ENCODE data around the gene WDR88. TPM values are rescaled to one million over a fixed set of nuclear protein-coding genes. Genes with fewer than 3 reads are reported as not detected.

Gene WDR88
- total RNA-seq, 2 donors from 2014 or later, result not detected

DNA sequence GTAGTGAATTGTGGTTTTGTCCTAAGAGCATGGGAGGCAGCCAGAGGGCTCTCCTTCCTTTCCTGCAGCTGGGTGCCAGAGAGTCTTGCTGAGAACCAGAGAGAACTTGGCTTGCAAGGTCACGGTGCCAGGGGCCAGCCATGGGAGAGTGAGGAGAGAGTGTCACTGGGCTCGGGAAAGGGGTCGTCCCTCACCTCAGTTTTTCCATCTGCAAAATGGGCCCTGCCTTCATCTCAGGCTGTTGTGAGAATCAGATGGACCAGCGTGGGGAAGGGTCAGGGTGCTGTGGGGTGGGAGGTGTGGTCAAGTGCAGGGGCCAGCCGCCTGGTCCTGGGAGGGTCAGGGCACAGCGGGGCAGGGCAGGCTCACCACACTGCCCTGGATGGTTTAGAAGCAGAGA is 69.6 kb downstream of the WDR88 start:
- H3K4me3 Mint-ChIP-seq, result no peak overlapping the region
- WGBS, 2 experiments (ENCODE audit: insufficient coverage in 1 of 2, insufficient read length in 1 of 2), result 88% methylated on average over 3 to 6 of the region's 6 CpGs
- Histone ChIP-seq H3K9ac (ENCODE audit: extremely low read depth, low read length, poor library complexity, severe bottlenecking) (no peak overlapping the region), H3K36me3 (ENCODE audit: control insufficient read depth, insufficient read depth, low read length) (peaks cover 5% of the 10 kb centered on the region), H3K4me3 (ENCODE audit: low read length) (no peak overlapping the region), H3K27me3 (ENCODE audit: control insufficient read depth, insufficient read depth, low read length, poor library complexity, severe bottlenecking) (no peaks in the 10 kb centered on the region), H3K9me3 (ENCODE audit: control insufficient read depth, low read length) (no peaks in the 10 kb centered on the region), H3K4me1 (ENCODE audit: control insufficient read depth, insufficient read depth, low read length) (no peaks in the 10 kb centered on the region), H3K27ac (ENCODE audit: low read depth, low read length) (no peak overlapping the region)
- no peaks in the 10 kb centered on the region for H3K4me1 Mint-ChIP-seq
- no peak for DNase-seq
- TF ChIP-seq, protein P1, sequence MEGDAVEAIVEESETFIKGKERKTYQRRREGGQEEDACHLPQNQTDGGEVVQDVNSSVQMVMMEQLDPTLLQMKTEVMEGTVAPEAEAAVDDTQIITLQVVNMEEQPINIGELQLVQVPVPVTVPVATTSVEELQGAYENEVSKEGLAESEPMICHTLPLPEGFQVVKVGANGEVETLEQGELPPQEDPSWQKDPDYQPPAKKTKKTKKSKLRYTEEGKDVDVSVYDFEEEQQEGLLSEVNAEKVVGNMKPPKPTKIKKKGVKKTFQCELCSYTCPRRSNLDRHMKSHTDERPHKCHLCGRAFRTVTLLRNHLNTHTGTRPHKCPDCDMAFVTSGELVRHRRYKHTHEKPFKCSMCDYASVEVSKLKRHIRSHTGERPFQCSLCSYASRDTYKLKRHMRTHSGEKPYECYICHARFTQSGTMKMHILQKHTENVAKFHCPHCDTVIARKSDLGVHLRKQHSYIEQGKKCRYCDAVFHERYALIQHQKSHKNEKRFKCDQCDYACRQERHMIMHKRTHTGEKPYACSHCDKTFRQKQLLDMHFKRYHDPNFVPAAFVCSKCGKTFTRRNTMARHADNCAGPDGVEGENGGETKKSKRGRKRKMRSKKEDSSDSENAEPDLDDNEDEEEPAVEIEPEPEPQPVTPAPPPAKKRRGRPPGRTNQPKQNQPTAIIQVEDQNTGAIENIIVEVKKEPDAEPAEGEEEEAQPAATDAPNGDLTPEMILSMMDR (conservative IDR thresholded peaks at IDR 0.05), result no peak
- H3K27me3 Mint-ChIP-seq (ENCODE audit: insufficient read depth), result no peaks in the 10 kb centered on the region
- H3K36me3 Mint-ChIP-seq (ENCODE audit: low read depth), result peaks cover 21% of the 10 kb centered on the region
- no peak overlapping the region for H3K27ac Mint-ChIP-seq
- H3K9me3 Mint-ChIP-seq, result no peaks in the 10 kb centered on the region

DNA sequence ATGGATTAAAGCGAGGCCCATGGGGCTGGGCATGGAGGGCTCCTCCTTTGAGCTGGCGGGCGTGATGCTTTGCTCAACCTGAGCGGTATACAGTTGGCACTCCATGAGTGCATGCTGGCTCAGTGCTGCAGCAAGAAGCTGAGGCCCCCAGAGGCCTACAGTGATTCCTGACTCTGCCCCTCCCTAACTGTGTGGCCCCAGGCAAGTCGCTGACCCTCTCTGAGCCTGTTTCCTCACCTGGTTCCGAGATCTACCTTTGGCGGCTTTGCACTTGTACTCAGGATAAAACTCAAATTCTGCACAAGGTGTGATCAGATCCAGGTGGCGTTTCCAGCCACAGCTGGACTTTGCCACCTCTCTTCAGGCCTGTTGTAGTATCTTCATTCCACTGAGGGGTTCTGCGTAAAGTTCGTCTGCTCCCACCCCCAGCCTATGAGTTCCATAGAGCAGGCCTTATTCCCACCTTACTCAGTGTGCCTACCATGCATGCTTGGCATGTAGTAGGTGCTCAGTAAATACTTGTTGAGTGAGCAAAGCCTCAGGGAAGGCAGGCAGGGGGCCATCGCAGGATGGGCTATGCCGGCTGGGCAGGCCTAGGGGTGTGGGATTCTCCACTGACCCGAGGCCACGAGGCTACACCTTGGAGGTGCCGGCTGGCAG is 70.1 kb downstream of the WDR88 start:
- Histone ChIP-seq H3K4me3 (ENCODE audit: low read length) (no peak overlapping the region), H3K9ac (ENCODE audit: extremely low read depth, low read length, poor library complexity, severe bottlenecking) (no peak overlapping the region), H3K27me3 (ENCODE audit: control insufficient read depth, insufficient read depth, low read length, poor library complexity, severe bottlenecking) (no peaks in the 10 kb centered on the region), H3K9me3 (ENCODE audit: control insufficient read depth, low read length) (no peaks in the 10 kb centered on the region), H3K27ac (ENCODE audit: low read depth, low read length) (no peak overlapping the region), H3K36me3 (ENCODE audit: control insufficient read depth, insufficient read depth, low read length) (peaks cover 5% of the 10 kb centered on the region), H3K4me1 (ENCODE audit: control insufficient read depth, insufficient read depth, low read length) (no peaks in the 10 kb centered on the region)
- H3K27ac Mint-ChIP-seq, result no peak overlapping the region
- H3K4me1 Mint-ChIP-seq, result no peaks in the 10 kb centered on the region
- DNase-seq, result no peak
- no peaks in the 10 kb centered on the region for H3K9me3 Mint-ChIP-seq
- peaks cover 17% of the 10 kb centered on the region for H3K36me3 Mint-ChIP-seq (ENCODE audit: low read depth)
- no peak overlapping the region for H3K4me3 Mint-ChIP-seq
- WGBS, 2 experiments (ENCODE audit: insufficient coverage in 1 of 2, insufficient read length in 1 of 2), result 96 to 97% methylated on average over 10 to 15 of the region's 15 CpGs
- no peaks in the 10 kb centered on the region for H3K27me3 Mint-ChIP-seq (ENCODE audit: insufficient read depth)
- TF ChIP-seq, protein P1 (conservative IDR thresholded peaks at IDR 0.05), result no peak

DNA sequence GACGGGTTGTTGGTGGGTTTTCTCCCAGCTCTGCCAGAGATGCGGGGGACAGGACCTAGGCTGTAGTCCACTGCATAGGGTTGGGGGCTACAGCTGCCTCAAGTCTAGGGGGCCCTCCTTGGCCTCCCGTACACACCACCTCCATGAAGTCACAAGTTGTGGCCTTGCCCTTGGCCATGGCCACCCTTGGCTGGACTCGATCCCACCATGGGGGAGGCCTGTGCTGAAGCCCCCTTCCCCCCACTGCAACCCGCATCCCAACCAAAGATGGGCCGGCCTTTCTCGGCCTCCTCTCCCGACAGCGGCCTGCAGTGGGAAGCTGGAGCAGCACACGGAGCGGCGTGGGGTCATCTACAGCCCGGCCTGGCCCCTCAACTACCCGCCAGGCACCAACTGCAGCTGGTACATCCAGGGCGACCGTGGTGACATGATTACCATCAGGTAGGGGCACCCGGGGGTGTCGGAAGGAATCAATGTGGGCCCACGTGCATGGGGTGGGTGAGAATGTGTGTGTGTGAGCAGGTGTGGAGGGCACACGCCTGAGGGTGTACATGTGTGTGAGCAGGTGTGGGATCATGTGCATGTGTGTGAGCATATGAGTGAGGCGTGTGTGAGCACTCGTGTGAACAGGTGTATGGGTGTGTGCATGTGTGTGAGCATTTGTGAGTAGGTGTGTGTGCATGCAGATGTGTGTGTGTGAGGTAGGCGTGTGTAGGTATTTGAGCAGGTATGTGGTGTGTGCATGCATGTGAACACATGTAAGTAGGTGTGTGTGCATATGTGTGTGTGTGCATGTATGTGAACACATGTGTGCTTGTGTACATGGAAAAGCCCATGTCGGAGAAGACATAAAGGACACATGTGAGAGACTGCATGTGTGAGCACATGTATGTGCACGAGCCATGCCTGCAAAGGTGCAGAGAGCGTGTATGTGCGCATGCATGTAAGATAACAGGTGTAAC is 70.9 kb downstream of the WDR88 start:
- Histone ChIP-seq H3K4me1 (ENCODE audit: control insufficient read depth, insufficient read depth, low read length) (no peaks in the 10 kb centered on the region), H3K9ac (ENCODE audit: extremely low read depth, low read length, poor library complexity, severe bottlenecking) (no peak overlapping the region), H3K36me3 (ENCODE audit: control insufficient read depth, insufficient read depth, low read length) (peaks cover 5% of the 10 kb centered on the region), H3K4me3 (ENCODE audit: low read length) (no peak overlapping the region), H3K27me3 (ENCODE audit: control insufficient read depth, insufficient read depth, low read length, poor library complexity, severe bottlenecking) (no peaks in the 10 kb centered on the region), H3K9me3 (ENCODE audit: control insufficient read depth, low read length) (no peaks in the 10 kb centered on the region), H3K27ac (ENCODE audit: low read depth, low read length) (no peak overlapping the region)
- H3K27me3 Mint-ChIP-seq (ENCODE audit: insufficient read depth), result no peaks in the 10 kb centered on the region
- TF ChIP-seq, protein P1 (conservative IDR thresholded peaks at IDR 0.05), result no peak
- peaks cover 13% of the 10 kb centered on the region for H3K36me3 Mint-ChIP-seq (ENCODE audit: low read depth)
- no peak overlapping the region for H3K4me3 Mint-ChIP-seq
- no peaks in the 10 kb centered on the region for H3K9me3 Mint-ChIP-seq
- WGBS, 2 experiments (ENCODE audit: insufficient coverage in 1 of 2, insufficient read length in 1 of 2), result 90 to 93% methylated on average over 16 to 27 of the region's 27 CpGs
- H3K4me1 Mint-ChIP-seq, result no peaks in the 10 kb centered on the region
- DNase-seq, result no peak
- no peak overlapping the region for H3K27ac Mint-ChIP-seq

All from endodermal cell (in vitro differentiated cells).